ENCODE measurements around the gene FAM171A1. TPM values are rescaled to one million over a fixed set of nuclear protein-coding genes. Genes with fewer than 3 reads are reported as not detected.

Gene FAM171A1
- total and polyA plus RNA-seq, 2 of the 13 experiments (the other 11 are each of a cell fraction or from before 2014, with no cell fraction given): 21.5 to 34.7 TPM

GRCh38 chr10:15385552-15386455 lies 14.7 kb upstream of the FAM171A1 start (continued):
- no peak for TF ChIP-seq IKZF1 (IDR thresholded peaks at IDR 0.05)
- TF ChIP-seq ZNF33A (CRISPR knock-in tag; IDR thresholded peaks at IDR 0.05; ENCODE audit: borderline replicate concordance): no peak
- no peak for TF ChIP-seq ZNF720 (CRISPR knock-in tag; IDR thresholded peaks at IDR 0.05)
- no peak for TF ChIP-seq SETDB1 (CRISPR knock-in tag; IDR thresholded peaks at IDR 0.05; ENCODE audit: borderline replicate concordance)
- TF ChIP-seq EZH2 (conservative IDR thresholded peaks at IDR 0.05; ENCODE audit: low read depth, low read length): no peak

- Histone ChIP-seq H3K36me3 (replicated peaks in 1 of 2; ENCODE audit: control insufficient read depth in 1 of 2, insufficient read depth in 2 of 2, low read length in 2 of 2) (no peaks in the 10 kb centered on the region), H3K79me2 (ENCODE audit: insufficient read depth, low read length) (no peaks in the 10 kb centered on the region), H3K4me3 (replicated peaks in 1 of 3; ENCODE audit: insufficient read depth in 1 of 3, low read depth in 2 of 3, low read length in 3 of 3) (no peak overlapping the region), H3K27ac (ENCODE audit: extremely low read length, insufficient read depth, low read length) (no peak overlapping the region), H3K9me3 (ENCODE audit: low read length) (no peaks in the 10 kb centered on the region), H3K4me2 (ENCODE audit: low read depth, low read length) (no peak overlapping the region), H3K27me3 (ENCODE audit: control insufficient read depth in 1 of 2, insufficient read depth in 2 of 2, low read length in 2 of 2) (peaks cover 0 to 7% of the 10 kb centered on the region in 2 experiments; a peak in 2 of 5 replicates), H3K9ac (ENCODE audit: insufficient read depth, low read depth, low read length) (no peak overlapping the region), H3K4me1 (ENCODE audit: insufficient read depth, low read length) (peaks cover 26% of the 10 kb centered on the region), H4K20me1 (ENCODE audit: insufficient read depth, low read length) (no peaks in the 10 kb centered on the region), H2AFZ (ENCODE audit: low read length) (no peak overlapping the region)
- in situ Hi-C loops (cut with HindIII; ENCODE audit: extremely low pct_ligation_motif_present, low pct_unique_long_range_greater_than_20kb): no loop called here
- no TSS peak for BruUV-seq (replicated peaks)
- ATAC-seq (no peak), FAIRE-seq (no peak), DNase-seq (ENCODE audit: low spot score) (peak; percentile 22)
- 0% methylated on average over 4 of the region's 4 CpGs for WGBS (ENCODE audit: low lambda C conversion rate)
- CTCF ChIA-PET (ENCODE audit: low intra/inter-chr PET ratio, low total read pairs): no interaction called here
- intact Hi-C loops (cut with micrococcal nuclease; ENCODE audit: unreplicated experiment): no loop called here
- POLR2A ChIA-PET: no interaction called here
- TF ChIP-seq PTBP1 (IDR thresholded peaks at IDR 0.05; ENCODE audit: low read depth, low read length, poor library complexity, severe bottlenecking): no peak
- TF ChIP-seq, protein P1, sequence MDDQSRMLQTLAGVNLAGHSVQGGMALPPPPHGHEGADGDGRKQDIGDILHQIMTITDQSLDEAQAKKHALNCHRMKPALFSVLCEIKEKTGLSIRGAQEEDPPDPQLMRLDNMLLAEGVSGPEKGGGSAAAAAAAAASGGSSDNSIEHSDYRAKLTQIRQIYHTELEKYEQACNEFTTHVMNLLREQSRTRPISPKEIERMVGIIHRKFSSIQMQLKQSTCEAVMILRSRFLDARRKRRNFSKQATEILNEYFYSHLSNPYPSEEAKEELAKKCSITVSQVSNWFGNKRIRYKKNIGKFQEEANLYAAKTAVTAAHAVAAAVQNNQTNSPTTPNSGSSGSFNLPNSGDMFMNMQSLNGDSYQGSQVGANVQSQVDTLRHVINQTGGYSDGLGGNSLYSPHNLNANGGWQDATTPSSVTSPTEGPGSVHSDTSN (CRISPR knock-in tag; IDR thresholded peaks at IDR 0.05; ENCODE audit: borderline replicate concordance): no peak
- TF ChIP-seq, protein P2, sequence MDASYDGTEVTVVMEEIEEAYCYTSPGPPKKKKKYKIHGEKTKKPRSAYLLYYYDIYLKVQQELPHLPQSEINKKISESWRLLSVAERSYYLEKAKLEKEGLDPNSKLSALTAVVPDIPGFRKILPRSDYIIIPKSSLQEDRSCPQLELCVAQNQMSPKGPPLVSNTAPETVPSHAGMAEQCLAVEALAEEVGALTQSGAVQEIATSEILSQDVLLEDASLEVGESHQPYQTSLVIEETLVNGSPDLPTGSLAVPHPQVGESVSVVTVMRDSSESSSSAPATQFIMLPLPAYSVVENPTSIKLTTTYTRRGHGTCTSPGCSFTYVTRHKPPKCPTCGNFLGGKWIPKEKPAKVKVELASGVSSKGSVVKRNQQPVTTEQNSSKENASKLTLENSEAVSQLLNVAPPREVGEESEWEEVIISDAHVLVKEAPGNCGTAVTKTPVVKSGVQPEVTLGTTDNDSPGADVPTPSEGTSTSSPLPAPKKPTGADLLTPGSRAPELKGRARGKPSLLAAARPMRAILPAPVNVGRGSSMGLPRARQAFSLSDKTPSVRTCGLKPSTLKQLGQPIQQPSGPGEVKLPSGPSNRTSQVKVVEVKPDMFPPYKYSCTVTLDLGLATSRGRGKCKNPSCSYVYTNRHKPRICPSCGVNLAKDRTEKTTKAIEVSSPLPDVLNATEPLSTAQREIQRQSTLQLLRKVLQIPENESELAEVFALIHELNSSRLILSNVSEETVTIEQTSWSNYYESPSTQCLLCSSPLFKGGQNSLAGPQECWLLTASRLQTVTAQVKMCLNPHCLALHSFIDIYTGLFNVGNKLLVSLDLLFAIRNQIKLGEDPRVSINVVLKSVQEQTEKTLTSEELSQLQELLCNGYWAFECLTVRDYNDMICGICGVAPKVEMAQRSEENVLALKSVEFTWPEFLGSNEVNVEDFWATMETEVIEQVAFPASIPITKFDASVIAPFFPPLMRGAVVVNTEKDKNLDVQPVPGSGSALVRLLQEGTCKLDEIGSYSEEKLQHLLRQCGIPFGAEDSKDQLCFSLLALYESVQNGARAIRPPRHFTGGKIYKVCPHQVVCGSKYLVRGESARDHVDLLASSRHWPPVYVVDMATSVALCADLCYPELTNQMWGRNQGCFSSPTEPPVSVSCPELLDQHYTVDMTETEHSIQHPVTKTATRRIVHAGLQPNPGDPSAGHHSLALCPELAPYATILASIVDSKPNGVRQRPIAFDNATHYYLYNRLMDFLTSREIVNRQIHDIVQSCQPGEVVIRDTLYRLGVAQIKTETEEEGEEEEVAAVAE (CRISPR knock-in tag; IDR thresholded peaks at IDR 0.05; ENCODE audit: borderline replicate concordance): no peak
- TF ChIP-seq AHR (CRISPR knock-in tag; IDR thresholded peaks at IDR 0.05): no peak
- TF ChIP-seq KDM4B (CRISPR knock-in tag; IDR thresholded peaks at IDR 0.05): no peak
- no peak for TF ChIP-seq HDAC6 (IDR thresholded peaks at IDR 0.05; ENCODE audit: low read depth, low read length)
- no peak for TF ChIP-seq ZNF546 (CRISPR knock-in tag; conservative IDR thresholded peaks at IDR 0.05)
- no peak for TF ChIP-seq ZSCAN20 (CRISPR knock-in tag; IDR thresholded peaks at IDR 0.05; ENCODE audit: borderline replicate concordance)
Measured at GRCh38 chr10:15381420-15381819, 10.3 kb upstream of the FAM171A1 start.
